Smooth muscle cell (in vitro differentiated cells): ENCODE measurements around the gene GDPD2. TPM values are rescaled to one million over a fixed set of nuclear protein-coding genes. Genes with fewer than 3 reads are reported as not detected.

Experiments
- DNase-seq: peaks from one replicate; lab custom pipeline; 2025; ENCODE audit not compliant: unreplicated experiment; lab: John Stamatoyannopoulos, UW
- H2AFZ ChIP-seq: fragments of 200-600 bp; sonication (generic); 2 replicates; pipeline ENCODE4 v1.6.0; 2016; ENCODE audit warnings: antibody characterized with exemption, low read depth, mild to moderate bottlenecking
- H3F3A ChIP-seq: fragments of 200-600 bp; sonication (generic); 2 replicates; pipeline ENCODE4 v1.6.0; 2017; ENCODE audit warnings: antibody characterized with exemption, low read depth
- H3K27ac ChIP-seq: fragments of 200-600 bp; sonication (generic); 2 replicates; pipeline ENCODE4 v1.5.1; 2016; ENCODE audit warnings: low read depth, mild to moderate bottlenecking
- H3K27me3 ChIP-seq: fragments of 200-600 bp; sonication (generic); 2 replicates; pipeline ENCODE4 v1.6.1; 2016; ENCODE audit warnings: low read depth, mild to moderate bottlenecking
- H3K36me3 ChIP-seq: fragments of 200-600 bp; sonication (generic); 2 replicates; pipeline ENCODE4 v1.5.1; 2016; ENCODE audit warnings: low read depth
- H3K4me1 ChIP-seq: fragments of 200-600 bp; sonication (generic); 2 replicates; pipeline ENCODE4 v1.5.1; 2016; ENCODE audit warnings: low read depth
- H3K4me2 ChIP-seq: fragments of 200-600 bp; sonication (generic); 2 replicates; pipeline ENCODE4 v1.6.0; 2016; ENCODE audit warnings: mild to moderate bottlenecking
- H3K4me3 ChIP-seq: fragments of 200-600 bp; sonication (generic); 2 replicates; pipeline ENCODE4 v1.5.1; 2016; ENCODE audit warnings: mild to moderate bottlenecking
- H3K79me2 ChIP-seq: fragments of 200-600 bp; sonication (generic); 2 replicates; pipeline ENCODE4 v1.6.0; 2016; ENCODE audit warnings: low read depth, mild to moderate bottlenecking
- H3K9ac ChIP-seq: fragments of 200-600 bp; sonication (generic); 2 replicates; pipeline ENCODE4 v1.6.0; 2016; ENCODE audit warnings: low read depth
- H3K9me3 ChIP-seq: fragments of 200-600 bp; sonication (generic); replicated peaks from 2 replicates; pipeline ENCODE4 v1.5.1; 2016; ENCODE audit warnings: low read depth
- H4K20me1 ChIP-seq: fragments of 200-600 bp; sonication (generic); 2 replicates; pipeline ENCODE4 v1.6.0; 2016; ENCODE audit warnings: low read depth
- WGBS: methylation state at CpG from one replicate; pipeline ENCODE4 v1.1.7; 2016; ENCODE audit warnings: low lambda C conversion rate; 5-methylcytosine and 5-hydroxymethylcytosine counted together
- polyA plus RNA-seq: library from polyadenylated mRNA; unstranded; fragments of >200 nt; fragmentation: Nextera tagmentation; extraction: Ambion mirVana; gene quantifications from 2 replicates; pipeline ENCODE4 v1.2.1, GENCODE V29; 2016
- total RNA-seq: library from RNA; depleted of rRNA; stranded (reverse); fragments of >200 nt; gene quantifications from 2 replicates; pipeline ENCODE4 v1.2.3, GENCODE V29; 2014
- TF ChIP-seq, protein P1 (sequence below): fragments of 200-600 bp; sonication (generic); IDR thresholded peaks from 2 replicates; pipeline ENCODE4 v1.5.1; 2017; ENCODE audit warnings: borderline replicate concordance, mild to moderate bottlenecking, antibody characterized with exemption; ENCODE audit not compliant: insufficient read depth, poor library complexity, severe bottlenecking

GDPD2 gene
- total and polyA plus RNA-seq, 2 experiments from 2014 or later = not detected

DNA sequence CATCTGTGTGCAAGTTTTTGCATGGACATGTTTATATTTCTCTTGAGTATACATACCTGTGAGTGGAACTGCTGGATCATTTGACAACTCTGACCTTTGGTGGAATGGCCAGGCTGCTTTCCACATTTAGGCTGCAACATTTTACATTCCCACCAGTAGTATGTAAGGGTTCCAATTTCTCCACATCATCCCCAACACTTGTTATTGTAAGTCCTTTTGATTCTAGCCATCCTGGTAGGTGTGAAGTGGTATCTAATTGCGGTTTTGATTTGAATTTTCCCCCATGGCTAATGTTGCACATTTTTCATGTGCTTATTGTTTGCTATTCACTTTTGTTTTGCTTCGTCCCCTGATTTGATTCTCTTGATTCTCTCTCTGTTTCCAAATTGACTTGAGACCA, 37.9 kb downstream of the GDPD2 start:
- no peaks in the 10 kb centered on the region for H3K36me3 ChIP-seq
- no peaks in the 10 kb centered on the region for H3K9me3 ChIP-seq
- H3K79me2 ChIP-seq = no peaks in the 10 kb centered on the region
- no peak for DNase-seq
- H3K9ac ChIP-seq = no peak overlapping the region
- no peak overlapping the region for H3K4me3 ChIP-seq
- 74% methylated on average over 2 of the region's 2 CpGs for WGBS
- TF ChIP-seq, protein P1, sequence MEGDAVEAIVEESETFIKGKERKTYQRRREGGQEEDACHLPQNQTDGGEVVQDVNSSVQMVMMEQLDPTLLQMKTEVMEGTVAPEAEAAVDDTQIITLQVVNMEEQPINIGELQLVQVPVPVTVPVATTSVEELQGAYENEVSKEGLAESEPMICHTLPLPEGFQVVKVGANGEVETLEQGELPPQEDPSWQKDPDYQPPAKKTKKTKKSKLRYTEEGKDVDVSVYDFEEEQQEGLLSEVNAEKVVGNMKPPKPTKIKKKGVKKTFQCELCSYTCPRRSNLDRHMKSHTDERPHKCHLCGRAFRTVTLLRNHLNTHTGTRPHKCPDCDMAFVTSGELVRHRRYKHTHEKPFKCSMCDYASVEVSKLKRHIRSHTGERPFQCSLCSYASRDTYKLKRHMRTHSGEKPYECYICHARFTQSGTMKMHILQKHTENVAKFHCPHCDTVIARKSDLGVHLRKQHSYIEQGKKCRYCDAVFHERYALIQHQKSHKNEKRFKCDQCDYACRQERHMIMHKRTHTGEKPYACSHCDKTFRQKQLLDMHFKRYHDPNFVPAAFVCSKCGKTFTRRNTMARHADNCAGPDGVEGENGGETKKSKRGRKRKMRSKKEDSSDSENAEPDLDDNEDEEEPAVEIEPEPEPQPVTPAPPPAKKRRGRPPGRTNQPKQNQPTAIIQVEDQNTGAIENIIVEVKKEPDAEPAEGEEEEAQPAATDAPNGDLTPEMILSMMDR = no peak
- no peak overlapping the region for H3K4me2 ChIP-seq
- H3K27ac ChIP-seq = no peak overlapping the region
- no peaks in the 10 kb centered on the region for H3K4me1 ChIP-seq
- peaks cover 3% of the 10 kb centered on the region for H4K20me1 ChIP-seq
- no peaks in the 10 kb centered on the region for H3F3A ChIP-seq
- no peaks in the 10 kb centered on the region for H3K27me3 ChIP-seq
- no peak overlapping the region for H2AFZ ChIP-seq

DNA sequence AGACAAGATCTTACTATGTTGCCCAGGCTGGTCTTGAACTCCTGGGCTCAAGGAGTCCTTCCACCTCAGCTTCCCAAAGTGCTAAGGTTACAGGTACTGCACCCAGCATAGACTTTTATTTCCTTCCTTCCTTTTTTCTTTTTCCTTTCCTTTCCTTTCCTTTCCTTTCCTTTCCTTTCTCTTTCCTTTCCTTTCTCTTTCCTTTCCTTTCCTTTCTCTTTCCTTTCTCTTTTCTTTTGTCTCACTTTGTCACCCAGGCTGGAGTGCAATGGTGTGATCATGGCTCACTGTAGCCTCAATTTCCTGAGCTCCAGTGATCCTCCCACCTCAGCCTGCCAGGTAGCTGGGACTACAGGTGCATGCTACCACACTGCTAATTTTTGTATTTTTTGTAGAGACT, 40.9 kb downstream of the GDPD2 start:
- Histone ChIP-seq H3K4me3 (no peak overlapping the region), H3K79me2 (no peaks in the 10 kb centered on the region), H3K9me3 (no peaks in the 10 kb centered on the region), H3K4me1 (no peaks in the 10 kb centered on the region), H3K9ac (no peak overlapping the region), H3K36me3 (no peaks in the 10 kb centered on the region), H3F3A (no peaks in the 10 kb centered on the region), H4K20me1 (peaks cover 3% of the 10 kb centered on the region), H3K27me3 (no peaks in the 10 kb centered on the region), H3K4me2 (no peak overlapping the region), H3K27ac (no peak overlapping the region), H2AFZ (no peak overlapping the region)
- TF ChIP-seq, protein P1 = no peak
- DNase-seq = no peak

GRCh38 chrX:70466968-70467367, 43.9 kb downstream of the GDPD2 start:
- H3K4me1 ChIP-seq = no peaks in the 10 kb centered on the region
- H3K36me3 ChIP-seq = no peaks in the 10 kb centered on the region
- H3K27me3 ChIP-seq = no peaks in the 10 kb centered on the region
- H3K9ac ChIP-seq = no peak overlapping the region
- H3K4me3 ChIP-seq = no peak overlapping the region
- H3F3A ChIP-seq = peaks cover 4% of the 10 kb centered on the region
- H3K27ac ChIP-seq = no peak overlapping the region
- TF ChIP-seq, protein P1 = no peak
- H4K20me1 ChIP-seq = peaks cover 3% of the 10 kb centered on the region
- H3K9me3 ChIP-seq = no peaks in the 10 kb centered on the region
- no peak overlapping the region for H2AFZ ChIP-seq
- H3K4me2 ChIP-seq = no peak overlapping the region
- DNase-seq = no peak
- H3K79me2 ChIP-seq = no peaks in the 10 kb centered on the region

- Histone ChIP-seq H4K20me1 (no peaks in the 10 kb centered on the region), H3K27me3 (no peaks in the 10 kb centered on the region), H3F3A (peaks cover 4% of the 10 kb centered on the region), H2AFZ (no peak overlapping the region), H3K4me2 (no peak overlapping the region), H3K36me3 (no peaks in the 10 kb centered on the region), H3K9me3 (no peaks in the 10 kb centered on the region), H3K27ac (no peak overlapping the region), H3K4me3 (no peak overlapping the region), H3K4me1 (no peaks in the 10 kb centered on the region), H3K9ac (no peak overlapping the region), H3K79me2 (no peaks in the 10 kb centered on the region)
- WGBS = 84% methylated on average over 1 of the region's 1 CpG
- TF ChIP-seq, protein P1 = no peak
- DNase-seq = no peak
These were observed 45.6 kb downstream of the GDPD2 start for GRCh38 chrX:70468709-70469108.
